Body of pancreas (tissue), 4 donors: ENCODE data around the gene CTBP1.

Source experiments
- POLR2A ChIP-seq, 3 donors: fragments of 450-650 bp; IDR thresholded peaks; one replicate each; pipeline ENCODE4 v1.6.1; 2016; ENCODE audit warnings: antibody characterized with exemption in 3 of 3, mild to moderate bottlenecking in 2 of 3
- TF ChIP-seq, protein P1 (sequence below), 7 experiments: fragments of 450-650 bp in 4 of 7; fragments of 200-600 bp in 3 of 7; sonication (generic) in 3 of 7; IDR thresholded peaks; one replicate each; pipeline ENCODE4 v1.5.1; 2016 to 2019; ENCODE audit warnings: antibody characterized with exemption in 7 of 7

DNA sequence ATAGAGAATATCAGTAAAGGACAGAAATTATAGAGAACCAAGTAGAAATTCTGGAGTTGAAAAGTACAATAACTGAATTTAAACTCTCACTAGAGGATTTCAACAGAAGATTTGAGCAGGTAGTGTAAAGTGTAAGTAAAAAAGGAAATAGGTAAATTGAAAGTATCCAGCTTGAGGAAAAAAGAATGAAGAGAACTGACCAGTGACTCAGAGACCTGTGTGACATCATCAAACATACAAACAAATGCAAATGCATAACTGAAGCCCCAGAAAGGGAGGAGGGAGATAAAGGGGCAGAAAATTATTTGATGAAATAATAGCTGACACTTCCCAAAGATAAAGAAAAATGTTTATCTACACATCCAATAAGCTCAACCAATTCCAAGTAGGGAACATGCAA is 68.3 kb downstream of the CTBP1 start:
- TF ChIP-seq, protein P1, sequence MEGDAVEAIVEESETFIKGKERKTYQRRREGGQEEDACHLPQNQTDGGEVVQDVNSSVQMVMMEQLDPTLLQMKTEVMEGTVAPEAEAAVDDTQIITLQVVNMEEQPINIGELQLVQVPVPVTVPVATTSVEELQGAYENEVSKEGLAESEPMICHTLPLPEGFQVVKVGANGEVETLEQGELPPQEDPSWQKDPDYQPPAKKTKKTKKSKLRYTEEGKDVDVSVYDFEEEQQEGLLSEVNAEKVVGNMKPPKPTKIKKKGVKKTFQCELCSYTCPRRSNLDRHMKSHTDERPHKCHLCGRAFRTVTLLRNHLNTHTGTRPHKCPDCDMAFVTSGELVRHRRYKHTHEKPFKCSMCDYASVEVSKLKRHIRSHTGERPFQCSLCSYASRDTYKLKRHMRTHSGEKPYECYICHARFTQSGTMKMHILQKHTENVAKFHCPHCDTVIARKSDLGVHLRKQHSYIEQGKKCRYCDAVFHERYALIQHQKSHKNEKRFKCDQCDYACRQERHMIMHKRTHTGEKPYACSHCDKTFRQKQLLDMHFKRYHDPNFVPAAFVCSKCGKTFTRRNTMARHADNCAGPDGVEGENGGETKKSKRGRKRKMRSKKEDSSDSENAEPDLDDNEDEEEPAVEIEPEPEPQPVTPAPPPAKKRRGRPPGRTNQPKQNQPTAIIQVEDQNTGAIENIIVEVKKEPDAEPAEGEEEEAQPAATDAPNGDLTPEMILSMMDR (IDR thresholded peaks at IDR 0.05): no peak
- no peak for TF ChIP-seq POLR2A (IDR thresholded peaks at IDR 0.05)
